Effector CD4-positive, alpha-beta T cell (primary cell): Measurements from ENCODE around the gene SCFD2.
"Not testable (repeated sequence)": the region's sequence is repeated elsewhere in the genome, so short reads cannot be mapped to it uniquely, and the experiment has no call there.

Experiments used
- DNase-seq: peaks from one replicate; pipeline ENCODE4 v3.0.0-alpha.2; 2020

SCFD2 gene

GRCh38 chr4:53340145-53340544, 25.7 kb downstream of the SCFD2 start:
- DNase-seq = not testable (repeated sequence)

GRCh38 chr4:53334916-53335315, 30.9 kb downstream of the SCFD2 start:
- DNase-seq = not testable (repeated sequence)

- DNase-seq = no peak
Observed at GRCh38 chr4:53326535-53326934, 39.3 kb downstream of the SCFD2 start.

- no peak for DNase-seq
Observed at GRCh38 chr4:53322696-53323095, 43.2 kb downstream of the SCFD2 start.

GRCh38 chr4:53321984-53322289, 43.9 kb downstream of the SCFD2 start:
- no peak for DNase-seq

- DNase-seq = no peak
Observed at GRCh38 chr4:53321151-53321983, 44.5 kb downstream of the SCFD2 start.

GRCh38 chr4:53315300-53315699, 50.6 kb downstream of the SCFD2 start:
- DNase-seq = no peak

- DNase-seq = no peak
Observed at GRCh38 chr4:53314252-53314651, 51.6 kb downstream of the SCFD2 start.

- no peak for DNase-seq
Observed at GRCh38 chr4:53313510-53313909, 52.4 kb downstream of the SCFD2 start.

- no peak for DNase-seq
Observed at GRCh38 chr4:53309321-53310040, 56.4 kb downstream of the SCFD2 start.

- DNase-seq = no peak
Observed at GRCh38 chr4:53307819-53308780, 57.8 kb downstream of the SCFD2 start.

GRCh38 chr4:53307210-53307609, 58.7 kb downstream of the SCFD2 start:
- DNase-seq = no peak

- DNase-seq = no peak
Observed at GRCh38 chr4:53306729-53307128, 59.1 kb downstream of the SCFD2 start.

GRCh38 chr4:53292209-53292608, 73.7 kb downstream of the SCFD2 start:
- not testable (repeated sequence) for DNase-seq

GRCh38 chr4:53281438-53281837, 84.4 kb downstream of the SCFD2 start:
- DNase-seq = no peak

- no peak for DNase-seq
Observed at GRCh38 chr4:53280846-53281245, 85.0 kb downstream of the SCFD2 start.

- DNase-seq = no peak
Observed at GRCh38 chr4:53274609-53275268, 91.1 kb downstream of the SCFD2 start.

- no peak for DNase-seq
Observed at GRCh38 chr4:53273726-53274125, 92.1 kb downstream of the SCFD2 start.

GRCh38 chr4:53267026-53267425, 98.8 kb downstream of the SCFD2 start:
- no peak for DNase-seq

- not testable (repeated sequence) for DNase-seq
Observed at GRCh38 chr4:53255986-53256385, 109.9 kb downstream of the SCFD2 start.

- no peak for DNase-seq
Observed at GRCh38 chr4:53240573-53240972, 125.3 kb downstream of the SCFD2 start.

GRCh38 chr4:53238352-53238751, 127.5 kb downstream of the SCFD2 start:
- not testable (repeated sequence) for DNase-seq

- not testable (repeated sequence) for DNase-seq
Observed at GRCh38 chr4:53237811-53238210, 128.1 kb downstream of the SCFD2 start.
